HCT116 (cell line): ENCODE data around the gene BNIPL. TPM values are rescaled to one million over a fixed set of nuclear protein-coding genes. Genes with fewer than 3 reads are reported as not detected.
A peak's percentile ranks its signal among the peaks of the same experiment; 100 is the strongest.

Experiments used
- ATAC-seq: fragments of 200-7000 bp; cut with Tn5 transposase; 2 replicates; pipeline ENCODE4 v1.9.1; 2020; ENCODE audit warnings: mild to moderate bottlenecking, moderate library complexity
- BruUV-seq: library from RNA; stranded (reverse); fragments of 400-500 nt; replicated peaks from 2 replicates; lab custom pipeline; 2021; lab: Mats Ljungman, UMichigan
- CTCF ChIA-PET: fragments of 300-600 bp; sonication (Branson Sonifier 250); formaldehyde crosslinking; loops from one replicate; lab custom pipeline; 2021; ENCODE audit warnings: antibody characterized with exemption; lab: Charles Lee
- POLR2A ChIA-PET: fragments of 300-600, 350-600 bp; sonication (Branson Sonifier 250); formaldehyde crosslinking; loops from one replicate; lab custom pipeline; 2021; ENCODE audit warnings: antibody characterized with exemption; lab: Charles Lee
- RAD21 ChIA-PET, 2 experiments: fragments of 300-600 bp; sonication (Branson Sonifier 250); formaldehyde crosslinking; loops; one replicate each; lab custom pipeline; 2023; ENCODE audit warnings: low total read pairs in 2 of 2; ENCODE audit not compliant: uncharacterized antibody in 2 of 2, unreplicated experiment in 2 of 2, low non-redundant PET in 1 of 2; lab: Charles Lee
- DNase-seq: peaks from one replicate; pipeline ENCODE4 v3.0.0-alpha.2; 2010; ENCODE audit warnings: low read depth, low spot score
- H2AFZ ChIP-seq: fragments of 200-600 bp; shearing (Covaris generic), sonication (generic); 2 replicates; pipeline ENCODE4 v1.6.1; 2017; ENCODE audit warnings: low read depth, mixed run types, mixed read lengths, antibody characterized with exemption, low read length; ENCODE audit not compliant: poor library complexity, severe bottlenecking
- H3K27ac ChIP-seq: 2 replicates; pipeline ENCODE4 v1.5.1; 2012; ENCODE audit warnings: low read depth, low read length
- H3K27me3 ChIP-seq: fragments of 200-600 bp; sonication (generic); 2 replicates; pipeline ENCODE4 v1.6.1; 2016; ENCODE audit warnings: mixed run types, low read length, mixed read lengths; ENCODE audit not compliant: insufficient read depth
- H3K36me3 ChIP-seq, 2 experiments: fragments of 200-500 bp in 1 of 2; fragments of 200-600 bp in 1 of 2; sonication (Bioruptor generic) in 1 of 2; sonication (generic) in 1 of 2; 2 replicates each; pipeline versions ENCODE4 v1.5.1 to v1.6.1; 2014 to 2016; ENCODE audit warnings: low read length in 2 of 2, inconsistent platforms in 1 of 2, mixed read lengths in 1 of 2, mixed run types in 1 of 2; ENCODE audit not compliant: insufficient read depth in 2 of 2, control insufficient read depth in 1 of 2
- H3K4me1 ChIP-seq, 2 experiments: fragments of 200-600 bp in 1 of 2; sonication (generic) in 1 of 2; 2 replicates each; pipeline versions ENCODE4 v1.5.1 to v1.6.1; 2012 to 2017; ENCODE audit warnings: low read length in 2 of 2, inconsistent platforms in 1 of 2, mild to moderate bottlenecking in 1 of 2, mixed read lengths in 1 of 2, mixed run types in 1 of 2, moderate library complexity in 1 of 2; ENCODE audit not compliant: insufficient read depth in 2 of 2, control insufficient read depth in 1 of 2
- H3K4me2 ChIP-seq: fragments of 200-600 bp; sonication (generic); 2 replicates; pipeline ENCODE4 v1.6.1; 2017; ENCODE audit warnings: mixed run types, low read length, mixed read lengths
- H3K4me3 ChIP-seq, 2 experiments: fragments of 200-600 bp in 1 of 2; sonication (generic) in 1 of 2; replicated peaks in 1 of 2; 2 replicates each; pipeline ENCODE4 v1.5.1; 2011 to 2016; ENCODE audit warnings: low read length in 2 of 2, control low read depth in 1 of 2, low read depth in 1 of 2, mild to moderate bottlenecking in 1 of 2, mixed read lengths in 1 of 2, mixed run types in 1 of 2
- H3K79me2 ChIP-seq: fragments of 200-600 bp; sonication (generic); 2 replicates; pipeline ENCODE4 v1.6.1; 2017; ENCODE audit warnings: mild to moderate bottlenecking, mixed run types, low read length, moderate library complexity, mixed read lengths; ENCODE audit not compliant: insufficient read depth
- H3K9ac ChIP-seq: fragments of 200-600 bp; sonication (generic); 2 replicates; pipeline ENCODE4 v1.6.1; 2016; ENCODE audit warnings: low read length, mixed read lengths
- H3K9me2 ChIP-seq: fragments of 200-600 bp; sonication (generic), shearing (Covaris generic); 2 replicates; pipeline ENCODE4 v1.6.1; 2017; ENCODE audit warnings: mixed run types, mild to moderate bottlenecking, moderate library complexity; ENCODE audit not compliant: insufficient read depth
- H3K9me3 ChIP-seq, 2 experiments: fragments of 200-500 bp in 1 of 2; fragments of 200-600 bp in 1 of 2; sonication (Bioruptor generic) in 1 of 2; sonication (generic) in 1 of 2; 2 replicates each; pipeline ENCODE4 v1.6.1; 2014 to 2017; ENCODE audit warnings: low read length in 2 of 2, mixed read lengths in 2 of 2, inconsistent platforms in 1 of 2, low read depth in 1 of 2, mild to moderate bottlenecking in 1 of 2, mixed run types in 1 of 2, moderate library complexity in 1 of 2; ENCODE audit not compliant: control insufficient read depth in 1 of 2, insufficient read depth in 1 of 2
- H4K20me1 ChIP-seq: fragments of 200-600 bp; sonication (generic), shearing (Covaris generic); 2 replicates; pipeline ENCODE4 v1.6.1; 2017; ENCODE audit warnings: mixed run types, mild to moderate bottlenecking, moderate library complexity; ENCODE audit not compliant: insufficient read depth
- JUND ChIP-seq: IDR thresholded peaks from 2 replicates; pipeline ENCODE4 v1.6.1; 2012
- RAD21 ChIP-seq: IDR thresholded peaks from 2 replicates; pipeline ENCODE4 v1.6.1; 2012; ENCODE audit warnings: low read depth, mild to moderate bottlenecking
- intact Hi-C: fragments of 100-400 bp; cut with micrococcal nuclease; formaldehyde crosslinking; loops from 2 replicates; pipeline ENCODE4 v1.10.0; 2022
- total RNA-seq: library from RNA; stranded (reverse); gene quantifications from one replicate; pipeline ENCODE4 v1.2.1, GENCODE V29; 2021; ENCODE audit not compliant: unreplicated experiment
- TF ChIP-seq, protein P1 (sequence below): IDR thresholded peaks from 2 replicates; pipeline ENCODE4 v1.6.1; 2012; ENCODE audit warnings: low read depth
- TF ChIP-seq, protein P2 (sequence below), 3 experiments: fragments of 200-600 bp in 1 of 3; sonication (generic) in 1 of 3; IDR thresholded peaks in 2 of 3; conservative IDR thresholded peaks in 1 of 3; 2 replicates each; pipeline ENCODE4 v1.5.1; 2012 to 2017; ENCODE audit warnings: low read depth in 2 of 3, low read length in 2 of 3, antibody characterized with exemption in 1 of 3, borderline replicate concordance in 1 of 3, control low read depth in 1 of 3, mild to moderate bottlenecking in 1 of 3, mixed read lengths in 1 of 3, mixed run types in 1 of 3, moderate library complexity in 1 of 3; ENCODE audit not compliant: insufficient read depth in 1 of 3

Gene BNIPL
- total RNA-seq, 1 experiment from 2014 or later: 0.86 TPM

DNA sequence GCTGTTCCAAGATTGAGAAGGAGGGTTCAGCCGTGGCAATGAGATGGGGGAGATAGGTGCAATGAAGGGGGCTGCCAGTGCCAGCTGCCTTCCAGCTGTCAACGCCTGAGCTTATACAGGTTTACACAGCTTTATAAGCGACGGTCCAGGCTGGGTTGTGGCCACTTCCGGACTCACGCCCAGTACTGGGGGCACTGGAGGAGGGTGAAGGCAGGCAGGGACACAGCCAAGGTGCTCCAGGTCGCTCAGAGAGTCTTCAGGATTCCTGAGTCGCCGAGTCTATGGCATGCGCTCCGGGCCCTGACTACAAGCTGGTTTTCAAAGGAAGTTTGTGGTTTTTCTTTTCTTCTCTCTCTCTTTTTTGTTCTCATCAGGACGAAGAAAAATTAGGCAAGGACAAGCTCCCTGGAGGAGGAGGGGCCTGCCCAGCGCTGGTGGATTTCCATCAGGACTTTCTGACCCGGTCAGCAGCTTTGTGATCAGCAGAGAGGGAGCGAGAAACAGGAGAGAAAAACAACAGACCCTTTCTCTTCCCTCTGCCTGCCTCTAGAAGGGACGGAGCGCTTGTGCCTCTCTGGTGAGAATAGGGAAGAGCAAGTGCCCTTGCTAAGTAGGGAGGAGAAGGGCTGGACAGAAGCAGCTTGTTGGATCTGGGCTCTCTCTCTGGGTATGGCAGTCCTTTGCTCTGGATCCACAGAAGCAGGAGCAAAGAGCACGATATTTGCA is 29.9 kb upstream of the BNIPL start, which contains the start of gene MINDY1:
TSS of gene MINDY1 (minus strand) at position 576 of the 726 bp plus-strand sequence. CDS start 4,285 bp downstream, outside the sequence.
- peak within 1 kb of the TSS; percentile 47 for H2AFZ ChIP-seq
- intact Hi-C loops: loop anchor here (5.0 kb wide), 1 partner anchor 444 kb away; no protein-coding TSS in a partner anchor
- no peak for TF ChIP-seq JUND
- TF ChIP-seq, protein P1, sequence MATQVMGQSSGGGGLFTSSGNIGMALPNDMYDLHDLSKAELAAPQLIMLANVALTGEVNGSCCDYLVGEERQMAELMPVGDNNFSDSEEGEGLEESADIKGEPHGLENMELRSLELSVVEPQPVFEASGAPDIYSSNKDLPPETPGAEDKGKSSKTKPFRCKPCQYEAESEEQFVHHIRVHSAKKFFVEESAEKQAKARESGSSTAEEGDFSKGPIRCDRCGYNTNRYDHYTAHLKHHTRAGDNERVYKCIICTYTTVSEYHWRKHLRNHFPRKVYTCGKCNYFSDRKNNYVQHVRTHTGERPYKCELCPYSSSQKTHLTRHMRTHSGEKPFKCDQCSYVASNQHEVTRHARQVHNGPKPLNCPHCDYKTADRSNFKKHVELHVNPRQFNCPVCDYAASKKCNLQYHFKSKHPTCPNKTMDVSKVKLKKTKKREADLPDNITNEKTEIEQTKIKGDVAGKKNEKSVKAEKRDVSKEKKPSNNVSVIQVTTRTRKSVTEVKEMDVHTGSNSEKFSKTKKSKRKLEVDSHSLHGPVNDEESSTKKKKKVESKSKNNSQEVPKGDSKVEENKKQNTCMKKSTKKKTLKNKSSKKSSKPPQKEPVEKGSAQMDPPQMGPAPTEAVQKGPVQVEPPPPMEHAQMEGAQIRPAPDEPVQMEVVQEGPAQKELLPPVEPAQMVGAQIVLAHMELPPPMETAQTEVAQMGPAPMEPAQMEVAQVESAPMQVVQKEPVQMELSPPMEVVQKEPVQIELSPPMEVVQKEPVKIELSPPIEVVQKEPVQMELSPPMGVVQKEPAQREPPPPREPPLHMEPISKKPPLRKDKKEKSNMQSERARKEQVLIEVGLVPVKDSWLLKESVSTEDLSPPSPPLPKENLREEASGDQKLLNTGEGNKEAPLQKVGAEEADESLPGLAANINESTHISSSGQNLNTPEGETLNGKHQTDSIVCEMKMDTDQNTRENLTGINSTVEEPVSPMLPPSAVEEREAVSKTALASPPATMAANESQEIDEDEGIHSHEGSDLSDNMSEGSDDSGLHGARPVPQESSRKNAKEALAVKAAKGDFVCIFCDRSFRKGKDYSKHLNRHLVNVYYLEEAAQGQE: no peak
- peak; percentile 57 for TF ChIP-seq RAD21
- TF ChIP-seq, protein P2, sequence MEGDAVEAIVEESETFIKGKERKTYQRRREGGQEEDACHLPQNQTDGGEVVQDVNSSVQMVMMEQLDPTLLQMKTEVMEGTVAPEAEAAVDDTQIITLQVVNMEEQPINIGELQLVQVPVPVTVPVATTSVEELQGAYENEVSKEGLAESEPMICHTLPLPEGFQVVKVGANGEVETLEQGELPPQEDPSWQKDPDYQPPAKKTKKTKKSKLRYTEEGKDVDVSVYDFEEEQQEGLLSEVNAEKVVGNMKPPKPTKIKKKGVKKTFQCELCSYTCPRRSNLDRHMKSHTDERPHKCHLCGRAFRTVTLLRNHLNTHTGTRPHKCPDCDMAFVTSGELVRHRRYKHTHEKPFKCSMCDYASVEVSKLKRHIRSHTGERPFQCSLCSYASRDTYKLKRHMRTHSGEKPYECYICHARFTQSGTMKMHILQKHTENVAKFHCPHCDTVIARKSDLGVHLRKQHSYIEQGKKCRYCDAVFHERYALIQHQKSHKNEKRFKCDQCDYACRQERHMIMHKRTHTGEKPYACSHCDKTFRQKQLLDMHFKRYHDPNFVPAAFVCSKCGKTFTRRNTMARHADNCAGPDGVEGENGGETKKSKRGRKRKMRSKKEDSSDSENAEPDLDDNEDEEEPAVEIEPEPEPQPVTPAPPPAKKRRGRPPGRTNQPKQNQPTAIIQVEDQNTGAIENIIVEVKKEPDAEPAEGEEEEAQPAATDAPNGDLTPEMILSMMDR (IDR thresholded peaks at IDR 0.05 in 2 of 3, conservative IDR thresholded peaks at IDR 0.05 in 1 of 3; ENCODE audit: borderline replicate concordance in 1 of 3, insufficient read depth in 1 of 3, low read depth in 2 of 3, low read length in 2 of 3): peak; percentile 35 to 62 (median 54); a peak in 5 of 6 replicates
- no peaks in the 10 kb centered on the region for H3K36me3 ChIP-seq
- H3K4me1 ChIP-seq: peaks cover 13 to 40% of the 10 kb centered on the region in 2 experiments; a peak in 3 of 4 replicates
- no peaks in the 10 kb centered on the region for H3K27me3 ChIP-seq
- DNase-seq (peak; percentile 48), ATAC-seq (peak; percentile 72)
- peak within 1 kb of the TSS; percentile 48 for H3K9ac ChIP-seq
- H3K9me2 ChIP-seq: no peaks in the 10 kb centered on the region
- H3K9me3 ChIP-seq: no peaks in the 10 kb centered on the region
- peak within 1 kb of the TSS; percentile 41; the same call in 1 of the 2 replicates for H3K27ac ChIP-seq
- RAD21 ChIA-PET: interaction anchor here (0.6 kb wide), 2 partner anchors 50 to 130 kb away, joined by 3 read pairs; partner anchors contain the start of gene ARNT (in 1 of the 2)
- CTCF ChIA-PET: interaction anchor here (1.1 to 2.8 kb wide), 6 partner anchors 11 to 750 kb away, joined by 3 to 24 read pairs (median 4); partner anchors contain the start of gene TNFAIP8L2
- peak within 1 kb of the TSS; percentile 60 to 94 for H3K4me3 ChIP-seq
- TSS peak; percentile 52 for BruUV-seq
- POLR2A ChIA-PET: interaction anchor here (0.7 to 1.9 kb wide), 3 partner anchors 10 to 31 kb away, joined by 3 to 5 read pairs (median 4); no protein-coding TSS in a partner anchor
- H3K79me2 ChIP-seq: peaks cover 16% of the 10 kb centered on the region
- H4K20me1 ChIP-seq: no peaks in the 10 kb centered on the region
- peak within 1 kb of the TSS; percentile 94 for H3K4me2 ChIP-seq
